Muscle of leg (tissue), 11 donors: ENCODE data around the gene EPS8L2. TPM values are rescaled to one million over a fixed set of nuclear protein-coding genes. Genes with fewer than 3 reads are reported as not detected.

Experiments used
- DNase-seq: peaks from one replicate; pipeline ENCODE4 v3.0.0; 2013
- H3K27ac ChIP-seq: one replicate; pipeline ENCODE4 v1.5.1; 2013; ENCODE audit warnings: mild to moderate bottlenecking, low read length, control low read depth
- H3K27me3 ChIP-seq: one replicate; pipeline ENCODE4 v1.6.1; 2013; ENCODE audit warnings: low read length; ENCODE audit not compliant: control insufficient read depth, insufficient read depth
- H3K36me3 ChIP-seq: one replicate; pipeline ENCODE4 v1.6.1; 2013; ENCODE audit warnings: low read length; ENCODE audit not compliant: control insufficient read depth, insufficient read depth
- H3K4me1 ChIP-seq: one replicate; pipeline ENCODE4 v1.6.1; 2013; ENCODE audit warnings: low read length; ENCODE audit not compliant: control insufficient read depth, insufficient read depth
- H3K4me3 ChIP-seq: one replicate; pipeline ENCODE4 v1.5.1; 2013; ENCODE audit warnings: low read length, control low read depth
- H3K9me3 ChIP-seq: replicated peaks from 2 replicates; pipeline ENCODE4 v1.6.1; 2013; ENCODE audit warnings: low read depth, low read length; ENCODE audit not compliant: control insufficient read depth
- WGBS: methylation state at CpG from one replicate; pipeline ENCODE4 v1.1.5; 2013; ENCODE audit warnings: missing lambda C conversion rate; ENCODE audit not compliant: insufficient coverage; 5-methylcytosine and 5-hydroxymethylcytosine counted together
- polyA plus RNA-seq, 8 donors: library from polyadenylated mRNA; unstranded; fragments of 120-200 nt; gene quantifications; one replicate each; pipeline versions ENCODE4 v1.2.1 to v1.2.3, GENCODE V29; 2013; ENCODE audit warnings: inconsistent platforms in 1 of 8, low replicate concordance in 1 of 8; ENCODE audit not compliant: insufficient read length in 8 of 8, insufficient read depth in 1 of 8
- total RNA-seq: library from RNA; stranded (reverse); fragments of 120-200 nt; gene quantifications from one replicate; pipeline ENCODE4 v1.2.4, GENCODE V29; 2013

Gene EPS8L2
- total and polyA plus RNA-seq, 9 donors = 1.5 to 14.1 (median 2.0) TPM

DNA sequence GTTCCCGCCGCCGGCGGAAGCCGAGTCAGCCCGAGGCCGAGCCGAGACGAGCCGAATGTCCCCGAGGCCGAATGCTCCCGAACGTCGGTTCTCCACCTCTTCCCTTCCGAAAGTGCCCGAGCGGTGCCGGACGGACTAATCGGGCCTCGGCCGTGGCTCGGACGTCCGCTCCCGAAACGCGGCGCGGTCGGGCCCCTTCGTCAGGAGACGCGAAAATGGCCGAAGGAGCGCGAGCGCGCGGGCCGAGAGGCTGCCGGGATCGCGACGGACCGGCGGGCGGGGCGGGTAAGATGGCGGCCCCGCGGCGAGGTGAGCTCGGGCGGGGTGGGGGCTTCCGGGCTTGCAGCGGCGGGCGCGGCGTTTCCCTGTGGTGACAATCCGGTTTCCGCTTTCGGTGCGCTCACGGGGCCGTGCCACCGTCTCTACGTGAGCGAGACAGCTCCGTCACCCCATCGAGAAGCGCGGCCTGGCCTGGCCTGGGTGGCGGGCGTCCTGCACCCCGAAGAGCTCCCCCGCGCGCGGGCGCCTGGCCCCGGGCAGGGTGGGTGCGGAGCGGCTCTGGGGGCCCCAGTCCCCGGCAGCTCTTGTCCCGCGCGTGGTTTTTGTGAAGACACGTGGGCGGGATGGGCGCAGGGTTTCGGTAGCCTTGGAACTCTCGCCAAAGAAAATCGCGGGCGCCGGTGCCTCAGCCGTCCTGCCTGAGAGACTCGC is 10.3 kb upstream of the EPS8L2 start, which contains the start of gene TMEM80:
Gene TMEM80 (plus strand): TSS at position 279 of the 711 bp plus-strand sequence. CDS start 12 bp downstream, at position 291.
- peaks cover 23% of the 10 kb centered on the region for H3K4me1 ChIP-seq
- under 1% methylated on average over 96 of the region's 101 CpGs for WGBS
- peak within 1 kb of the TSS; percentile 100 for H3K27ac ChIP-seq
- H3K9me3 ChIP-seq = no peaks in the 10 kb centered on the region
- H3K4me3 ChIP-seq = peak within 1 kb of the TSS; percentile 92
- peaks cover 17% of the 10 kb centered on the region for H3K36me3 ChIP-seq
- no peaks in the 10 kb centered on the region for H3K27me3 ChIP-seq
- DNase-seq = peak; percentile 100

DNA sequence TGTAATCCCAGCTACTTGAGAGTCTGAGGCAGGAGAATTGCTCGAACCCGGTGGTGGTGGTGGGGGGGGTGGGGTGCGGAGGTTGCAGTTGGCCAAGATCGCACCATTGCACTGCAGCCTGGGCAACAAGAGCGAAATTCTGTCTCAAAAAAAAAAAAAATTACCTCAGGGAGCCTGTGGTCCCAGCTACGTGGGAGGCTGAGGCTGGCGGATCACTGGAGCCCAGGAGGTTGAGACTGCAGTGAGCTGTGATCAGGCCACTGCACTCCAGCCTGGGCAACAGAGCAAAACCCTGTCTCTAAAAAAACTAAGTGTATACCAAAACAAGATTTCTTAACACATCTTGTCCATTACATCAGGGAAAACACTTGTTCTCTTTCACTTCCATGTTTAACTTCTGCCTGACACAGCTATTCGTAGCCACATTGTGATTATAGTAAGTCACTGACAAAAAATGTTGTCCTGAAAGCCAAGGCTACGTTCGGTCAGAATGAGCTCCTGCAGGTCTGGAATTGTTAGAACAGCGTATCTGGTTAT is 9.0 kb upstream of the EPS8L2 start:
- H3K9me3 ChIP-seq = no peaks in the 10 kb centered on the region
- H3K36me3 ChIP-seq = peaks cover 22% of the 10 kb centered on the region
- H3K4me1 ChIP-seq = peaks cover 21% of the 10 kb centered on the region
- no peaks in the 10 kb centered on the region for H3K27me3 ChIP-seq
- H3K27ac ChIP-seq = no peak overlapping the region
- WGBS = 64% methylated on average over 7 of the region's 11 CpGs
- DNase-seq = peak; percentile 66
- H3K4me3 ChIP-seq = no peak overlapping the region

DNA sequence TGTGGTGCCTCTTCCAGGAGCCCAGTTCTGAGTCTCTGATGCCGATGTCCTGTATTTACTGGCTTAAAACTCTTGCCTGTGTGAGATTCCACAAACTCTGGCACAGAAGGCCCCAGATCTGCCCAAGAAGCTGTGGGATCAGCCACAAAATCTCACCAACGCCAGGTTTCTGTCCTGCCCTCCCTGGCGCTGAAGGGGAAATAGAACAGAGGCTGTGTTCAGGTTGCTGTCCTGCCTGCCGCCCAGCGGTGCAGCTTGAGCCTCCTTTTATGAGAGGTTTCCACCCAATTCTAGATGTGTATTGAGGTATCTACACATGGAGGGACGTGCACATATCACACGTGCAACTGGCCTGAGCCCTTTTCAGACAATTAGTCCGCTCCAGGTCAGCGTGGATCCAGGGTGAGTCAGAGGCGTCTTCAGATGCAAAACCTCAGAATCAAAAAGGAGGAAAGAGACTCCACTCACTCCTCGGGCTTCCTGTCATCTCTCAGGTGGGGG is 8.2 kb upstream of the EPS8L2 start:
- peaks cover 27% of the 10 kb centered on the region for H3K4me1 ChIP-seq
- no peak overlapping the region for H3K4me3 ChIP-seq
- no peak for DNase-seq
- H3K27me3 ChIP-seq = no peaks in the 10 kb centered on the region
- no peaks in the 10 kb centered on the region for H3K9me3 ChIP-seq
- peaks cover 30% of the 10 kb centered on the region for H3K36me3 ChIP-seq
- WGBS = 68% methylated on average over 4 of the region's 11 CpGs
- no peak overlapping the region for H3K27ac ChIP-seq

DNA sequence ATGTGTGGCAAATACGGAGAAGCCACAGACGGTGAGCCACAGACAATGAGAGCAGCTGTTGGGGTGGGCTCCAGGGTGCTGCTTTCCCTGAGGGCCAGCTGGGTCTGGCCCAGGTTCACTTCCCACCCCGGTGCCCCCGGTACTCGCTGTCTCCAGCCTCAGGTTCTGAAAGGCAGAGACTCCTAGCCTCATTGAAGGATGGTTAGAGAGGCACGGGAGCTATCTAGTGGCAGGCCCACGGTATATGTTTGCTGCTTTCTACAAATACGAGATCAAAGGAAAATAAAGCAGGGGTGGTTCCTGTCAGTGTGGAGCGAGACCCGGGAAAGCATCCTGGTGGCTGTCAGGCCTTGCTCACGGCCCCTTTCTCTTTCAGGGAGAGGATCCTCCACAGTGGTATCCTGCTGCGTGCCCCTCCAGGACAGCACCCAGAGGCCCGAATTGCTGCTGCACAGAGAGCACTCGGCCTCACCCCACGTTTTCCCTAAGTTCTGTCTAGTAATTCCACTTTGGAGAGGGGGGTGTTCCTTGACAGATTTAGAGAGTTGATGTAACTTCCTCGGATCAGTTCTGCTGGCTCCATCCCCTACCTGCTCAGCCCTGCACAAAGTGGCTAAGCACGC is 7.4 kb upstream of the EPS8L2 start:
- Histone ChIP-seq H3K4me3 (no peak overlapping the region), H3K27me3 (no peaks in the 10 kb centered on the region), H3K9me3 (no peaks in the 10 kb centered on the region), H3K4me1 (peaks cover 28% of the 10 kb centered on the region), H3K27ac (no peak overlapping the region), H3K36me3 (peaks cover 36% of the 10 kb centered on the region)
- WGBS = 63% methylated on average over 10 of the region's 17 CpGs
- DNase-seq = no peak

DNA sequence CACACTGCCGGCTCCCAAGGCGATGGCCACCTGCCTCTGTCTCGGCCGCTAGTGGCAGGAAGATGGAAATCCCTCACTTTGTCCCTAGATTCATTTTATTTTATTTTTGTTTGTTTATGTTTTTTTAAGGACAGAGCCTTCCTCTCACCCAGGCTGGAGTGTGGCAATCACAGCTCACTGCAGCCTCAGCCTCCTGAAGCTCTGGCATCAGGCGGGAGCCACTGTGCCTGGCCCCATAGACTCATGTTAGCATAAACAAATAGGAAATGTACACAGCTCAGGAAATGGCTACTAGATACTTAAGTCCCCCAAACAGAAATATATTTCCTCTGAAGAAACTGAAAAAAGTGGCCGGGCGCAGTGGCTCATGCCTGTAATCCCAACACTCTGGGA is 6.9 kb upstream of the EPS8L2 start:
- Histone ChIP-seq H3K27me3 (no peaks in the 10 kb centered on the region), H3K4me1 (peaks cover 25% of the 10 kb centered on the region), H3K4me3 (no peak overlapping the region), H3K27ac (no peak overlapping the region), H3K9me3 (no peaks in the 10 kb centered on the region), H3K36me3 (peaks cover 39% of the 10 kb centered on the region)
- DNase-seq = no peak
- 95% methylated on average over 3 of the region's 7 CpGs for WGBS

DNA sequence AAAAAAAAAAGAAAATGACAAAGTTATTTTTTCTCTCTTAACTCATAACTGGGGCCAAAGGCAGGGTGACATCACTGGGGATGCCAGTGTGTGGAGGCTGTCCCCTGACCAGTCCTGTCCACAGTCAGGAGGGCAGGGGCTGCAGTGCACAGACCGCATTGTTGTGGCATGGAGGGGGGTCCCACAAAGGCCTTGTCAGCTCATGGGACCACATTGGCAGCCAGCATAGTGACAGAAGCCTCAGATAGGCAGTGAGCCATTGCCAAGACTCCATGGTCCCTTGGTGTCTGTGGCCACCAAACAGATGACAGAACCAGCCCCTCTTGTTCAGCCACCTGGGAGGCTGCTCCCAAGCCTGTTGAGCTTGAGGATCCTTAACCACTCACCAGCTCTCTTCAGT is 6.3 kb upstream of the EPS8L2 start:
- 88% methylated on average over 1 of the region's 1 CpG for WGBS
- Histone ChIP-seq H3K27me3 (no peaks in the 10 kb centered on the region), H3K27ac (no peak overlapping the region), H3K4me1 (peaks cover 28% of the 10 kb centered on the region), H3K9me3 (no peaks in the 10 kb centered on the region), H3K36me3 (peaks cover 42% of the 10 kb centered on the region), H3K4me3 (no peak overlapping the region)
- no peak for DNase-seq

DNA sequence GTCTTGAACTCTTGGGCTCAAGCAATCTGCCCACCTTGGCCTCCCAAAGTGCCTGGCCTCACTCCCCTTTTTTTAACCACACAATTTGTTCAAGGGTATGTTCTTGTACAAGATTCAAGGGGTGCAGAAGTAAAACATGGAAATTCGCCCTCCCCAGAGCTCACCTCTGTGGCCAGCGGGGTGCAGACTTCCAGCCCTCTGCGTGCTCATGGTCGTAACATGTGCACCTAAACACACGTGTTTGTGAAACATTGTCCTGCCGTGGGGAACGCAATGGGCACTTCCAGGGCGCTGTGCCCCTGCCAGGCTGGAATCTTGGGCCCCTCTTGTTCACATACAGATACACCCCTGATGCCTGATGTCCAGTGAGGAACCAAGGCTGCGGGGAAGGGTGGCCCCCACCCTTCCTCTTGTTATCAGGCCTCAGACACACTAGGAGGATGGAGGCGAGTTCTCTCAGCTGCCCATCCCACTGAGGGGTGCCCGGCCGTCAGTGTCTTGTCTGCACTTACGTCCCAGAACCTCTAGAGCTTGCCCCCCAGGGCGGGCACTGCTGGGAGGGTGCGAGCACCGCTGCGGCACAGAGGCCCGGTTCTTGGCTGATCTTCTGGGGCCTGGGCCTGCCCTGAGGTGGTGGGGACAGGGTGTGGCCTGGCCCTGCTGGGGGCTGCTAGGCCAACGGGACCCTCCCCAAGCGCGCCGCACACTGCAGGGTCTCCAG is 4.1 kb upstream of the EPS8L2 start:
- no peak overlapping the region for H3K4me3 ChIP-seq
- peaks cover 42% of the 10 kb centered on the region for H3K36me3 ChIP-seq
- H3K9me3 ChIP-seq = no peaks in the 10 kb centered on the region
- H3K27me3 ChIP-seq = peaks cover 15% of the 10 kb centered on the region
- no peak for DNase-seq
- H3K27ac ChIP-seq = no peak overlapping the region
- H3K4me1 ChIP-seq = peaks cover 28% of the 10 kb centered on the region
- 89% methylated on average over 20 of the region's 22 CpGs for WGBS

DNA sequence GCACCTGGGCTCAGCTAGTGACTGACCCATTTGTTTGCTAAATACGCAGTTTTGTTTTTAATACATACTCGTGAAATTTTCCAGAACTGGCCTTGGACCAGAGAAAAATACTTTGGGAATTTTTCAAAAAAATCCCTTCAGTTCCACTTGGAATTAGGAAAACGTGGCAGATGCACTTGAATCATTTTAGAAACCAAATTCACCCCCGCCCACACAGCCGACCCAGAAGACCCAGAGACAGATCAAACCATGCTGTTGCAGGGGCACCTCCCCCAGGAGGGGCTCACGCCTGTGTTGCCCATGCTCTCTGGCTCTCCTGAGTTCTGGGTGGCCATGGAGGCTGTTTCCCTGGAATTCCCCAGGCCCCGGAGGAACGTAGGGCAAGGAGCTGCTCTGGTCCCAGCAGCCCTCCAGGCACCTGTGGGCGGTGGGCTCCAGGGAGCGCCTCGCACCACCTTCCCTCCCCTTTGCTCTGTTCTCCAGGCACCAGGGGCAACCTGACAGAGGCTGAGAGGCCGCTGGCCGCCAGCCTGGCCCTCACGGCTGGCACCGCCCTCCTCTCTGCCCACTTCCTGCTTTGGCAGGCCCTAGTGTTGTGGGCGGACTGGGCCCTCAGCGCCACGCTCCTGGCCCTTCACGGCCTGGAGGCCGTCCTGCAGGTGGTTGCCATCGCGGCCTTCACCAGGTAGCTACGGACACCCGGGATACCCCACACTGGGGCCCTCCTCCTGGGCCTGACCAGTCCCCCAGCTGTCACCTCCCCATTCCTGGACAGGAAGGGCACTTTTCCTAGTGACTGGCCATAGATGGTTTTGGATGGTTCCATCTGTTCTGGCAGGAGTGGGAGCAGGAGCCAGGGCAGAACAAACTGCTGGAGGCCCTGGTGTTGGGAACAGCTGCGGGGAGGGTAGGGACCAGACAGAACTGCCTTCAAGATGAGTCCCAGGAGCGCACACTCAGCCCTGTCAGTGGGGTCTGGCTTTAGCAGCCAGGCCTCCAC is 3.3 kb upstream of the EPS8L2 start:
- H3K4me1 ChIP-seq = peaks cover 33% of the 10 kb centered on the region
- peaks cover 23% of the 10 kb centered on the region for H3K27me3 ChIP-seq
- H3K4me3 ChIP-seq = no peak overlapping the region
- 81% methylated on average over 22 of the region's 26 CpGs for WGBS
- H3K9me3 ChIP-seq = no peaks in the 10 kb centered on the region
- peak overlapping the region; percentile 35 for H3K27ac ChIP-seq
- DNase-seq = peak; percentile 52
- peaks cover 42% of the 10 kb centered on the region for H3K36me3 ChIP-seq

DNA sequence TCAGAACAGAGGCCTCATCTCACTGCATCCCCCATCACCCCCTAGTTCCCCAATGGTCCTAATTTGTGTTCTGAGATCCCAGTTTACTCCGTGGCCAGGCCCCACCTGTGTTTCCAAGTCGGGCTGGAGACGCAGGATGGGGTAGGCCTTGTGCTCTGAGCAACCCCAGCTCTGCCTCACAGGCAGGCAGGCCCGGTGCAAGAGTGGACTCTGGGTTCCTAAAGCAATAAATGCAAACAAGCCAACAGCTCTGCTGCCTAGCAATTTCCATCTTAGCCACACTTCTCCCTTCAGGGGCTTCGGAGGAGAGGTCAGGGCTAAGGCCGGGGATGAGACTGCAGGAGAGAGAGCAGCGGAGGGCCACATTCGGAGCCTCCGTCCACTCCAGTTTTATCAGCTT is 2.5 kb upstream of the EPS8L2 start:
- H3K4me3 ChIP-seq = no peak overlapping the region
- peak overlapping the region; percentile 20 for H3K27ac ChIP-seq
- 72% methylated on average over 5 of the region's 9 CpGs for WGBS
- peaks cover 31% of the 10 kb centered on the region for H3K27me3 ChIP-seq
- no peak for DNase-seq
- H3K9me3 ChIP-seq = no peaks in the 10 kb centered on the region
- peaks cover 42% of the 10 kb centered on the region for H3K36me3 ChIP-seq
- peaks cover 33% of the 10 kb centered on the region for H3K4me1 ChIP-seq
